Measurements from ENCODE around the gene XYLB. TPM values are rescaled to one million over a fixed set of nuclear protein-coding genes. Genes with fewer than 3 reads are reported as not detected.

Gene XYLB
- polyA plus RNA-seq, 1 of the 3 experiments (the other 2 are of a cell fraction) = 2.7 TPM

DNA sequence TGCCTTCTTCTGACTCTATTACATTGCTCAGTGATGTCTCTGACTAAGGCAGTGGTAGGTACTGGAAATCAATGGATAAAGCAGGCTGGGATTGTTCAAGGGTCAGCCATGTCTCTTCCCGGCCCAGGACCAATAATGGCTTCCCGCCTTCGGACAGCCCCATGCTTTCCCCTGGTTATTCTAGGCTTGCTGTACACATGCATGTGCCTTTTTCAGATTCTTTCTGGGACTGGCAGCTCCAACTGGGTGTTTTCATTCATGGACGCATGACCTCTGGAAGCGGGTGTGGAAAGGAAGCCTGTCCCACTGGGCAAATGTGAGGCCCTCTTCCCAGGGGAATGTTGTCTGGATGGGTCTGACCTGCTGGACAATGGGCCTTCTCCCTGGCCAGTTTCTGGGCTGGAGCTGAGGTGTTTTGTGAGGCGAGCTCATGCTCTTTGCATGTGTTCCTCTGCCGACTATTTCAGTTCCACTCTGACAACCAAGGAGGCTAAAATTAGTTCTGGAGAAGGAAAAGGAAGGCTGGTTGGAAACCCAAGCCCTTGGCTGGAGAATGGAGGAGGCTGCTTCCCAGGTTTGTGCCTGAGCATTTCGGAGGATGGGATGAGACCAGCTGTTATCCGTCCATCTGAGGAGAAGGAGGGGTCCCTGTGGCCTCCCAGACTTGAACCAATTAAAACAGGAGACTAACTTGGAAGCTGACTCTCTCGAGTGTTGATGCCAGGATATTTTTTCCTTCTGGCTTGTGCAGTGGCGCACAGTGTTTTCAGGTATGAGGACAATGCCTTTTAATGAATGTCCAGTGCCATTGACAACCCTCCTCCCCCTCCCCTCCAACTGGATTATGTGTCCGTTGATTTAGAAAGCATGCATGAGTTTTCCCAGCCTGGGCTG is 114.0 kb downstream of the XYLB start:
- Histone ChIP-seq H3K36me3 (replicated peaks in 1 of 2; ENCODE audit: control insufficient read depth in 1 of 2, insufficient read depth in 2 of 2, low read length in 1 of 2) (no peaks in the 10 kb centered on the region), H3K79me2 (ENCODE audit: insufficient read depth) (peaks cover 55% of the 10 kb centered on the region), H3K9me2 (no peaks in the 10 kb centered on the region), H3K4me2 (no peak overlapping the region), H3K27ac (ENCODE audit: low read depth in 2 of 2, low read length in 1 of 2) (no peak overlapping the region), H3K9me3 (no peaks in the 10 kb centered on the region), H3K4me1 (ENCODE audit: control insufficient read depth in 1 of 2, insufficient read depth in 2 of 2, low read depth in 1 of 2, low read length in 1 of 2) (peaks cover 0 to 28% of the 10 kb centered on the region in 2 experiments; a peak in 2 of 4 replicates), H2AFZ (ENCODE audit: low read depth) (no peak overlapping the region), H3K4me3 (ENCODE audit: low read depth in 2 of 2, low read length in 1 of 2) (no peak overlapping the region), H3F3A (replicated peaks; ENCODE audit: insufficient read depth) (no peaks in the 10 kb centered on the region), H4K20me1 (ENCODE audit: insufficient read depth) (peaks cover 25% of the 10 kb centered on the region), H3K9ac (no peak overlapping the region), H3K27me3 (ENCODE audit: insufficient read depth) (no peaks in the 10 kb centered on the region)
- ChIA-PET POLR2A (no interaction called here), CTCF (interaction anchor here (1.0 kb wide), 1 partner anchor 19 kb away, joined by 3 read pairs; no protein-coding TSS in a partner anchor)
- DNase-seq = no peak
- TF ChIP-seq FOXM1 (IDR thresholded peaks at IDR 0.05; ENCODE audit: low read depth) = no peak
- WGBS (ENCODE audit: low lambda C conversion rate) = 91% methylated on average over 12 of the region's 12 CpGs

Small RNA genes within 50 kb of the gene (small RNA-seq; reads per million reads assigned to genes)
- 0 to 1.6 (median 0) reads per million in 7 experiments for gene RNU6-235P

Other genes with a start within 250 kb of the XYLB start
- 86.4 and 101 TPM in 2 replicates for gene ACAA1, start 209.7 kb upstream of the XYLB start, polyA plus RNA-seq (2012; rRNA removed)
- 24.0 and 26.9 TPM in 2 replicates for gene MYD88, start 208.1 kb upstream of the XYLB start, polyA plus RNA-seq (2012; rRNA removed)
- gene OXSR1, start 181.2 kb upstream of the XYLB start, polyA plus RNA-seq (2012; rRNA removed) = 22.3 and 31.9 TPM in 2 replicates
- gene SLC22A13, start 81.0 kb upstream of the XYLB start, polyA plus RNA-seq (2012; rRNA removed) = 0.08 and 0.29 TPM in 2 replicates
- 0.10 and 0.16 TPM in 2 replicates for gene SLC22A14, start 64.5 kb upstream of the XYLB start, polyA plus RNA-seq (2012; rRNA removed)
- 1.4 TPM in 2 replicates for gene ACVR2B, start 107.1 kb downstream of the XYLB start, polyA plus RNA-seq (2012; rRNA removed)
- 6.2 and 8.8 TPM in 2 replicates for gene EXOG, start 149.6 kb downstream of the XYLB start, polyA plus RNA-seq (2012; rRNA removed)